Measurements from ENCODE around the gene MYL12A. TPM values are rescaled to one million over a fixed set of nuclear protein-coding genes. Genes with fewer than 3 reads are reported as not detected.
"Not testable (repeated sequence)": the region's sequence is repeated elsewhere in the genome, so short reads cannot be mapped to it uniquely, and the experiment has no call there.

Gene MYL12A
- 358 TPM for total RNA-seq

- DNase-seq (ENCODE audit: low spot score): peak; percentile 98
- ATAC-seq: peak; percentile 95
- intact Hi-C loops (cut with DNase I): no loop called here
Observed at GRCh38 chr18:3247240-3248061, at the start of gene MYL12A. Gene MYL12A (plus strand): TSS chr18:3247801. CDS start chr18:3253248, 5,447 bp downstream.

GRCh38 chr18:3198260-3198860 lies 49.2 kb upstream of the MYL12A start:
- intact Hi-C loops (cut with DNase I); ATAC-seq; DNase-seq (ENCODE audit: low spot score): not testable (repeated sequence)

- no peak for DNase-seq (ENCODE audit: low spot score)
- intact Hi-C loops (cut with DNase I): no loop called here
- no peak for ATAC-seq
Observed at GRCh38 chr18:3199942-3200645, 47.5 kb upstream of the MYL12A start.

- intact Hi-C loops (cut with DNase I): no loop called here
- ATAC-seq: no peak
- no peak for DNase-seq (ENCODE audit: low spot score)
Observed at GRCh38 chr18:3205239-3205638, 42.4 kb upstream of the MYL12A start.

GRCh38 chr18:3207565-3207964 lies 40.0 kb upstream of the MYL12A start:
- intact Hi-C loops (cut with DNase I): no loop called here
- DNase-seq (ENCODE audit: low spot score): no peak
- ATAC-seq: no peak

- DNase-seq (ENCODE audit: low spot score) (no peak), ATAC-seq (no peak)
- intact Hi-C loops (cut with DNase I): no loop called here
Observed at GRCh38 chr18:3209859-3210569, 37.6 kb upstream of the MYL12A start.

GRCh38 chr18:3211236-3211992 lies 36.2 kb upstream of the MYL12A start:
- DNase-seq (ENCODE audit: low spot score): no peak
- ATAC-seq: peak; percentile 81
- intact Hi-C loops (cut with DNase I): no loop called here

- ATAC-seq (no peak), DNase-seq (ENCODE audit: low spot score) (no peak)
- intact Hi-C loops (cut with DNase I): no loop called here
Observed at GRCh38 chr18:3212657-3213056, 34.9 kb upstream of the MYL12A start.

GRCh38 chr18:3213300-3214059 lies 34.1 kb upstream of the MYL12A start:
- DNase-seq (ENCODE audit: low spot score) (no peak), ATAC-seq (no peak)
- intact Hi-C loops (cut with DNase I): no loop called here

- ATAC-seq: no peak
- intact Hi-C loops (cut with DNase I): no loop called here
- no peak for DNase-seq (ENCODE audit: low spot score)
Observed at GRCh38 chr18:3214855-3215637, 32.6 kb upstream of the MYL12A start.

GRCh38 chr18:3216987-3217386 lies 30.6 kb upstream of the MYL12A start:
- ATAC-seq (no peak), DNase-seq (ENCODE audit: low spot score) (no peak)
- intact Hi-C loops (cut with DNase I): no loop called here

- intact Hi-C loops (cut with DNase I): no loop called here
- DNase-seq (ENCODE audit: low spot score): no peak
- ATAC-seq: peak; percentile 56
Observed at GRCh38 chr18:3217948-3218647, 29.5 kb upstream of the MYL12A start.

GRCh38 chr18:3218819-3219218 lies 28.8 kb upstream of the MYL12A start:
- ATAC-seq: peak; percentile 14
- DNase-seq (ENCODE audit: low spot score): no peak
- intact Hi-C loops (cut with DNase I): no loop called here

- intact Hi-C loops (cut with DNase I): no loop called here
- no peak for DNase-seq (ENCODE audit: low spot score)
Observed at GRCh38 chr18:3219241-3219630, 28.4 kb upstream of the MYL12A start.

GRCh38 chr18:3219631-3220335 lies 27.8 kb upstream of the MYL12A start, which contains the start of gene MYOM1:
Gene MYOM1 (minus strand): TSS chr18:3219968. CDS start chr18:3215223, 4,745 bp downstream.
- no peak for DNase-seq (ENCODE audit: low spot score)
- peak; percentile 22 for ATAC-seq
- intact Hi-C loops (cut with DNase I): no loop called here

More at GRCh38 chr18:3219241-3219630, 28.4 kb upstream of the MYL12A start:
- ATAC-seq: peak; percentile 48

GRCh38 chr18:3220868-3221267 lies 26.7 kb upstream of the MYL12A start:
- ATAC-seq; DNase-seq (ENCODE audit: low spot score); intact Hi-C loops (cut with DNase I): not testable (repeated sequence)
